GM21619 (cell line): Measurements from ENCODE around the gene AKAP8.
"Not testable (repeated sequence)": the region's sequence is repeated elsewhere in the genome, so short reads cannot be mapped to it uniquely, and the experiment has no call there.

Experiments used
- ATAC-seq: cut with Tn5 transposase; IDR thresholded peaks from one replicate; pipeline ENCODE4 v1.9.1; 2021; ENCODE audit not compliant: unreplicated experiment

Gene AKAP8

DNA sequence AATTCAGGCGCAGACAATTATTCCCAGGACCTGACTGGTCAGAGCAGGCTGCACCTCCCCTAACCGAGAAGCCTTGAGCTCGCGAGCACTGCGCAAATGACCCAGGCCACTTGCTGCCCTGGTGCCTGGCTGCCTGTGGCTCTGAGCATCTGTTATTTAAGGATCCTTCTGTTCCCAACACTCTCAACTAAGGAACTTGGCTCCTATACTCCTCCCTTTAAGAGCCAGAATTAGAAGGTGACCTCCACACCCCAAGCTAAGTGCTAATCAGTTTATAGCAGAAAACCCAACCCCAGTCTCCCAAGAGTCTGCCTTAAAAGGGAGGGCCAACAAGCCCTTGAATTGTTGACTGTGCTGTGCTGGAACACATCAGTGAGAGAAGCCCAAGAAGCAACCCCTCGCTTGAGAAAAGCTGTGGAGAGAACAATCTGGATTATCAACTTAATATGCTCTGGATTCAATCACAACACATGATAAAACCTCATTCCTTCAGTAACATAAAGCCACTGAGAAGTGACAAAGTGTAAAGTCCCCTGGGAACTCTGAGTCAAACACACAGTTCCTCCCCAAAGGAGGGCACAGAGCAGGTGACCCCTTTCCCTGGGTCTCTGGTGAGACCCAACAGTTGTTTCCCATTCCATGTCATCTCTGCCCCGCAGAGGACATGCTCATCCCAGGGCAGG, 24.7 kb upstream of the AKAP8 start:
- ATAC-seq: no peak

DNA sequence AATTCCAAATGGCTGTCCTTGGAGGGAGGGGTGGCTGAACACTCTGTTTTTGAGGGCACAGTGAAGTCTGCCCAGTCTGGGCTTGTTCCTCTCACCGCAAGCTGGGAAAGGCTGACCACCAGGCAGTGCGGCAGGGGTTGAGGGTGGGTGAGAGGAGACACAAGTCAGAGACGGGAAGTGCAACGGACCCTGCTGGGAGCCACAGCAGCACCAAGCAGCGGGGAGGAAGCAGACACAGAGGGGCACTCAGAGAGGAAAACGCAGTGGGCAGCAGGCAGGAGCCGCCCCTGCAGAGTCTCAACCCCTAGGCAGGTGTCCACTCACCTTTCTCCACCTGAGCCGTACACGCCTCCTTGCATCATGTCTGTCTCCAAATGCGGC, 23.6 kb upstream of the AKAP8 start:
- ATAC-seq: no peak

DNA sequence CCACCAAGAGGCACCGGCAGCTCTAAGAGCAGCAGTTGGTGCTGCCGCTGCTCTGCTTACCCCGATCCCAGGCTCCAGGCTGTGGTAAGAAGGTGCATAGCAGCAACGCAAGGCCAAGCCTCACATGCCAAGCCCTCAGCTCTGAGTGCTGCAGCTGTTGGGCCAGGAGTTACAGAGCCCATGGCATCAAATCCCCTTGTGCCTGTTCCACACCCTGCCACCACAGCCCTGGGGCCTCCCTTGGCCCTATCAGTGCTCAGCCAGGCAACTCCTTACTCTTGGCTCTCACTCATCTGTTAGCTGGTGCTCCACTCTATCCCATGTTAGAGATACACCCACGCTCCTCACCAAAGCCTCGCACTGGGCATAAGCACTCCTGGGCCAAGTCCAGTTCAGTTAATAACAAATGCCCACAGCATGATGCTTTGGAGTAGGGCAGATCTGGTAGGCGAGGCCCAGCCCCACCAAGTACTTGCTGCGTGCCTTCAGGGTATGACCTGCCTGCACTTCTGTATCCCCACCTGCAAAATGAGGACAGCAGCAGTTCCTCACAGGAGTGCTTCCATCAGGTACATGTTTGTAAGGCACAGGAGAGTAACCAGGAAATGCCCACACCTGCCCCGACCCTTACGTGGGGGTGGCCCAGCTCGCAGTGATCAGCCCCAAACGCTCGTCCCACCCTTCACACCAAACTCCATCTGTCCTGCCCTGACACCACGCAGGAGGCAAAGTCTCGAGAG, 23.0 kb upstream of the AKAP8 start:
- ATAC-seq: no peak

DNA sequence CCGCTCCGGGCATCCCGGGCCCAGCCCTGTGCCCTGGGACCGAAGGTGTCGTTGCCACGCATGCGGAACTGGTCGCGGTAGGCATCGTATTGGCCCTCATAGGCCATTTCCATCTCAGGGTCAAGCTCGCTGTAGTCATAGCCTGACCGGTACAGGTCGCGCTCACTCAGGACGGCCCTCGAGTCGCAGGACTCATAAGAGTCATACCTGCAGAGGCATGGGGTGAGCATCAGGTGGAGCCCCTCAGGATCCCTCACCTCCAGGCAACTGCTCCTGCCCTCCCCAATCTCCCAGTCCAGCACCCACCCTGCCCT, 21.8 kb upstream of the AKAP8 start:
- ATAC-seq: no peak

DNA sequence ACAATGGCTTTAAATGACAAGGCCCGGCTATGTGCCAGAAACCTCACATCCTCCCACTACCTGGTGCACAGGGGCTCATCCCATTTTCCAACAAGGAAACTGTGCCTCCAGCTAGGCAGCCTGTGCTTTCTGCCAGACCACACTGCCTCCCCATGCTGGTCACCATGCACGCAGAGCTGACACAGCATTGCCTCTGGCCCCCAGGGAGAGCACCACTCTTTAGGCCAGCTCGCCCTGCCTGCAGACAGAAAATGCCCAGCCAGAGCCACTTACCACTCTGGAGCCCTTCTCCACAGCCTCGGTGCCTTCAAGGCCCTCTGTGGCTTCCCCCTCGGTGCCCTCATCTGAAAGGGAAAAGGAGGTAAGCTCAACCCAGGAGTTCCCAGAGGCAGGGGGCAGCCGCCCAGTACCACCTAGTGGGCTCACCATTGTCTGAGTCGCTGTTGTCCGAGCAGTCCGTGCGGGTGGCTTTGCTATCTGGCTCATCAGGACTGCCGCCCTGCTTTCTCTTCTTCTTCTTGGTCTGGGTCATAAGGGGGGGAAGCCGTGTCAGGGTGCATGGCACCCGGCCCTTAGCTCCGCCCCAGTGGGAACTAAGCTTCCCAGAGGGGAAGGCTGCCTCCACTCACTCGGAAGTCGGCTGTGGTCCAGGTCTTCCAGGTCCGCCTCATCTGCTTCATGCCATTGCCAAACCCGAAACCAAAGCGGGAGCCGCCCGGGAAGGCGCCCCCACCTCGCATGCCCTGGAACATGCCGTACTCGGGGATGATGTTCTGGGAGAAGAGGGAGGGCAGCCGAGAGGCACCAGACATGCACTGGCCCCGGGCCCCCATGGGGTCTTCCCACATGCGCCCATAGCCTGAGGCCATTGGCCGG, 21.2 kb upstream of the AKAP8 start:
- ATAC-seq: no peak

DNA sequence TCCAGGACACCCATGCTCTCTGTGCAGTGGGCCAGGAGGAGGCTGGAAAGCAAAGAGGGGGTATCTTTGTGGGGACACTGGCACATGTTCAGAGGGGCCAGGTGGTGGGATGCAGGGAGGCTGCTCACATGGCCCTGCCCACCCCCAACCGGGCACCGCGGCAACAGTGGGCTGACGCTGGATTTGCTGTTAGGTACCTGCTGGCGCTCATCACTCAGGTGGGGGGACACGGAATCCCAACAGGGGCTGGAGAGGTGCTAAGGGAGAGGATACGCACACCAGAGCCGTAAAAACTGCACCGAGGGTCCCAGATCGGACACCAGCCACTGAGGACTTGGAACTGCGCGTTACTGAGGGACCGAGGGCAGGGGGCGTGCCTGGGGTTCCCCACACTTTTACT, 20.0 kb upstream of the AKAP8 start:
- no peak for ATAC-seq

DNA sequence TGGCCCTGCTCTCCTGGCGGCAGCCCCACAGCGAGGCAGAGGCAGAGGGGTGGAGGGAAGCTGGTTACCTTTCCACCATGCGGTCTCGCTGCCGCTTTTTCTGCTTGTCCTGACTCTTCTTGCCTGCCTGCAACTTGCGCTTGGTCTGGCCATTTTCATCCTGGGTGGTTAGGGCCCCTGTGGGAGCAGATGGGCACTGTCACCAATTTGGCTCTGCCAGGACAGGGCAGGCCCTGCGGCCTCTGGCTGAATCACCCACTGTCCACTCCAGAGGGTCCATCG, 19.6 kb upstream of the AKAP8 start:
- no peak for ATAC-seq

DNA sequence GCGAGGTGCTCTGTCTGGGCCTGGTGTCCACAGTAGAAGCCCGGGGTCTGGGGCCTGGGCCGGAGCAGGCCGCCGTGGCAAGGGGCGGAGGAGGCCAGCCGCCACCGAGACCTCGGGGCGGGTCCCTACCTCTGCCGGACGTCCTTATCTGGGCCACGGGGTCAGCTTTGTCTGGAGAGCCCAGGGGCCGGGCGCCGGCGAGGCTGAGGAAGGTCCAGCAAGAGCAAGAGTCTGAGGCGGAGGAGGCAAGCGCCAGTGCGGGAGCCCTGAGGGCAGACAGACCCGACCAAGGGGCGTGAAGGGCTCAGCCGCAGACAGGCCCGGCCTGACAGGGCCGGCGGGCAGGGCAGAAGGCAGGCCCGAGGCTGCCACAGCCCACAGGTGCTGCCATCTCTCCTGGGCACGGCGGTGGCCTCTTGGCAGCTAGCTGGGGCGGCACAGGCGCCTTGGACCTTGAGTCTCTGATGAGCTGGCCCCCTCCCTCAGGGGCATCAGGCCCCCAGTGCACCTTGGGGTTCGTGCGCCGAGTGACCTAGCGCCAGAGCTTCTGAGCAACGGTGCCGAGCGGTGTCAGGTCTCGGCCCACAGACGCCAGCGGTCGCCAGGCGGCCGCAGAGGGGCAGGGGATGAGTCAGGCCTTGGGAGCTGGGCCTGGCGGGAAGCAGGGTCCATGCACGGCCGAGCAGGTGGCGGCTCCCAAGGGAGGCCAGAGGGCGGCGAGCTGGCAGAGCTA, 19.1 kb upstream of the AKAP8 start:
- no peak for ATAC-seq

DNA sequence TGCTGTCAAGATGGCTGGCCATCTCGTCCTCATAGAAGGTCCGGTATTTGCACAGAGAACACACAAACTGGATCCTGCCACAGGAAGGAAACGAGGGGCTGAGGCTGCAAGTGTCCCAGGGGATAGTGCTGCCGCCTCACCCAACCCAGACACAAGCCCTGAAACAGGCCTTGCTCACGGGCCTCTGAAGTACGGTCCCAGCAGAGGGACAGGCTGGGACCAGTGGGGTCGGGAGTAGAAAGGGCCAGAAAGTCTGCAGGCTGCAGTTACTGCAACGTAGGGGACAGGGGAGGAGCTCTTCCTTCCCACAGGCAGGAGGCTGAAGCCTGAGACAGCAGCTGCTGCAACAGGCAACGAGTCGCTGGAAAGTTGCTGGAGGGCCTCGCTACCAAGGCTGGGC, 18.2 kb upstream of the AKAP8 start:
- no peak for ATAC-seq

DNA sequence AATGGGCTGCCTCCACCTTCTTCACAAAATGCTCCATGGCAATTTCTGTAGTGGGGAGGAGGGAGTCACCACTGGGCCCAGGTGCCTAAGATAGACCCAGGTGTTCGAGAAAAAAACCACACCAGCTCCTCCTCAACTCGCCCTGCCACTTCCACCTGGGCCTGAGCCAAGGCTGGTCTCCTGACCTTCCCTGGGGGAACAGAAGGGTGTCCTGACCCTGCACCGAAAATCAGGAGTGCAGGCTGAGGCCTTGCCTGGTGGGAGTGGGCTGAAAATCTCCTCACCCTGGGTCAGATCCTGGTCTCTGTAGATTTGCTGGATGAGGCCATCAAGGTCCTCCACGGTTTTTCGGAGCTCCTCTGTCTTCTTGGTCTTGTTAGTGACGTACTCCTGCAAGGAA, 17.6 kb upstream of the AKAP8 start:
- ATAC-seq: no peak

DNA sequence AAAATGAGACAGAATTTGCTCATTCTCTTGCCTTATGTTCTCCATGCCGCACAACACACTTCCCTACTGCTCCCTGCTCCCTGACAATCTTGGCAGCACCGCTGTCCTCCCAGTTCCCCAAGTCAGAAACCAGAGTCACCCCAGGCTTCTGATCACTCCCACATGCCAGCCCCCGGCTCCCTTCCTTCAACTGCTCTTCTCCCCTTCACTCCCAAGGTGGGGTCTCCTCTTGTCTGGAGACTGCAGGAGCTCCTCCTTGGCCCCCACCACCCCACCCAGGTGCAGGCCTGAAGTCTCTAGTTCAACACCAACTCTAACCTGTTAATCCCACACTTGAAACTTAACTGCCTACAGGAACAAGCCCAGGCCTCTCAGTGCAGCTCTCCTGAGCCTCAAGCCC, 16.8 kb upstream of the AKAP8 start:
- no peak for ATAC-seq

DNA sequence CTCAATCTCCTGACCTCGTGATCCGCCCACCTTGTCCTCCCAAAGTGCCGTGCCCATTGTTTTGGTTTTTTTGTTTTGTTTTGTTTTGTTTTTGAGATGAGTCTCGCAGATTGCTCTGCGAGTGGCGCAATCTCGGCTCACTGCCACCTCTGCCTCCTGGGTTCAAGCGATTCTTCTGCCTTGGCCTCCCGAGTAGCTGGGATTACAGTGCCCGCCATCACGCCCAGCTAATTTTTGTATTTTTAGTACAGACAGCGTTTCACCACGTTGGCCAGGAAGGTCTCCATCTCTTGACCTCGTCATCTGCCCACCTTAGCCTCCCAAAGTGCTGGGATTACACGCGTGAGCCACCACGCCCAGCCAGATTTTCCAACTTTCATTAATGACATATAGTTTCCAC, 15.7 kb upstream of the AKAP8 start:
- not testable (repeated sequence) for ATAC-seq

DNA sequence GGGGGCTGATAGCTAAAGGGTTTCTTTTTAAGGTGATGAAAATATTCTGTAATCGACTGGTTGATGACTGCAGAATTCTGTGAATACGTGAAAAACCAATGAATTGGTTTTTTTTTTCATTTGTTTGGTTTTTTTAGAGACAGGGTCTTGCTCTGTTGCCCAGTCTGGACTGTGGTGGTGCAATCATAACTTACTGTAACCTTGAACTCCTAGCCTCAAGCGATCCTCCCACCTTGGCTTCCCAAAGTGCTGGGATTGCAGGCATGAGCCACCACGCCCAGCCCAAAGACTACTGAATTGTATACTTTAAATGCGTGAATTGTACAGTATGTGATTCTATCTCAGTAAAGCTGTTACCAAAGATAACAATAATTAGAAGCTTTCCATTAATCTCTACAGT, 14.8 kb upstream of the AKAP8 start:
- ATAC-seq: no peak

DNA sequence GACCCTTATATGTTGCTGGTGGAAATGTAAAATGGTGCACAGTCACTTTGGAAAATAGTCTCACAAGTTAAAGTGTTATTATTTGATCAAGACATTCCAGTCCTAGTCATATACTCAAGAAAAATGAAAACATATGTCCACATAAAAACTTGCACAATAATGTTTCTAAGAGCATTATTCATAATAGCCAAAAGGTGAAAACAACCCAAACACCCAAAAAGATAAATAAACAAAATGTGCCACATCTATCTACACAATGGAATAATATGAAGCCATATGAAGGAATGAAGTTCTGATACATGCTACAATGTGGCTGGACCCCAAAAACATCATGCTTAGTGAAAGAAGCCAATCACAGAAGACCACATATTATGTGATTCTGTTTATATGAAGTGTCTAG, 14.4 kb upstream of the AKAP8 start:
- ATAC-seq: no peak

DNA sequence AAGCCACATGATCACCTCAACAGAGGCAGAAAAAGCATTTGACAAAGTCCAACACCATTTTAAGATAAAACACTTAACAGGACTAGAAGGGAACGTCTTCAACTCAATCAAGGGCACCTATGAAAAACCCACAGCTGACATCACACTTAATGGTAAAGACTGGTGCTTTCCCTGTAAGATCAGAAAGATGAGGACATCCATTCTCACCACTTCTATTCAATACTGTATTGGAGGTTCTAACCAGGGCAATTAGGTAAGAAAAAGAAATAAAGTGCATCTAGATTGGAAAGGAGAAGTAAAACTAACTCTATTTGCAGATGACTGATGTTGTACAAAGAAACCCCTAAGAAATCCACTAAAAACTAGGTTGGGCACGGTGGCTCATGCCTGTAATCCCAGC, 11.2 kb upstream of the AKAP8 start:
- ATAC-seq: no peak

DNA sequence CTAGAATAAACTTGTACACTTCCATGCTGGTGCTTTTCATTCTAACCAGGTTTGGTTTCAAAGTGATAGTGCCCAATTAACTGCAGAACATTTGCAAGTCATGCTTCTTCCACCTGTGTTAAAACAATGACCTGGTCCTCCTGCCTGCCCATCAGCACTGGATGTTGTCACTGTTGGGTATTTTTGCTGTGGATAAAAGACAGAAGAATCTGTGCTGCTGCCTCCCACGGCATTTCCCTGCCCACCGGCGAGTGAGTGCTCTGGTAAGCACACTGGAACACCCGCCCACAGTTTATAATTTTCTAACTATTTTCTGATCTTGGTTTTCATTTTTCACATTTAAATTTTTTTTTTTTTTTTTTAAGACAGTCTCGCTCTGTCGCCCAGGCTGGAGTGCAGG, 2.3 kb upstream of the AKAP8 start:
- no peak for ATAC-seq

DNA sequence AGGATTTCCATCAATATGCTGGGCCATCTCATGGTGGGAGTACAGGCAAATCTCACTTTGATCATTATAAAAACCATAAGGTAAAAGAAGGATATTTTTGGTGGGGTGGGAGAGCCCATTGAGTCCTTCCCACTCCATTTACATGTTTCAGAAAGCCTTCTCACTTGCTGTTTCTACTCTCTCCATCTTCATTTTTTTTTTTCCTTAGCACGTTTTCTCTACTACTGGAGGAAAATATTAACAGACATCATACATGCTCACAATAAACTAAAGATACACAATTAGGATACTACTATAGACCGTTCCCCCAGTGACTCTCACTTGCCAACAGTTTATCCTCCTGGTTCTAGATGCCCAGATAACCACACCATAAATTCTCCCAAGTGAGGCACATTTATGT, 1.8 kb upstream of the AKAP8 start:
- no peak for ATAC-seq

DNA sequence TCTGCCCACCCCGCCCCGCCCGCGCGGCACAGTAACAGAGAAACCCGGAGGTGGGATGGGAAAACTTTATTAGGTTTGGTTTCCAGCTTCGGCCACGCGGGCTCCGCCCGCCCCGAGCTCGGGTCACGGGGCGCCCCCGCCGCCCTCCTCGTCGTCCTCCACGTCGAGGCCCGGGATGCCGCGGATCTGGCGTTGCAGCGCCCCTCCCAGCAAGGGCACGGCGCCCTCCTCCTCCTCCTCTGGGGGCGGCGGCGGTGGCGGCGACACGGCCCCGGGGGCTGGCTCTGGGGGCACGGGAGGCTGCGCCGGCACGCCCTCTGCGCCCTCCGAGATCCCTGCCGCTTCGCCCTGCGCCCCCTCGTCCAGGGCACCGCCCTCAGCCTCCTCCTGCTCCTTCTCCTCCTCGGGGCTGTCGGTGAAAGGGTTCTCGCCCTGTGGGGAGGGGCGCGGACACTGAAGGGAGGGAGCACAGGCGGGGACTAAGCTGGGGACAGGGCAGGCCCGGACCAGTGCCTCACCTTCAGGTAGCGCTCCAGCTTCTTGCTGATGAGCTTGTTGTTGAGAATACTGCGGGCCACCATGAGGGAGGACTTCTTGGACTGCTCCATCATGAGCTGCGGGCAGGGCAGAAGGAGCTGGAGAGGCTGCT, 536 bp upstream of the AKAP8 start:
- peak; percentile 17 for ATAC-seq

DNA sequence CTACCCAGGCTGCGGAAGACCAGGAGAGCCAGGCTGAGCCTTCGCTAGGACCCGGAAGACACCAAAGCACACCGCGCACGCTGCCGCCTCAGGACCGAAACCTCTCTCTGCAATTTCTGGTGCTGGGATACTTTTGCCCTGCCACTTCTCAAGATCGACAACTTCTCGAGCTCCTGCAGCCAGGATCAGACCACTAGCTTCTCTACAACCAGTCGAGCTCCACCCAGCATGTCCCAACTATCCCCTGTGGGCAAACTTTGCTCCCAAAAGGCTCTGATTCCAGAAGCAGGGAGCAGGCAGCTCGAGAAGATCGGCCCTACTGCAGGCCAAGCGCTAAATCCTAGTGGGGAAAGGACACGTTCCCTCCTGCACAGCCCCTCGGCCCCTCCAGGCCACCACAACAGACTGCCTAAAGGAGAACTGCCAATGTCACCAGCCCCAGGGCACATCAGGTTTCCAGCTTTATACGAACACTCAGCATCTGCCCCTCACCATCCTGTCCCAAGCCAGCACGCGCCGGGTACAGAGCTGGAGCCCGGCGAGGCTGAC, 979 bp downstream of the AKAP8 start:
- ATAC-seq: no peak

DNA sequence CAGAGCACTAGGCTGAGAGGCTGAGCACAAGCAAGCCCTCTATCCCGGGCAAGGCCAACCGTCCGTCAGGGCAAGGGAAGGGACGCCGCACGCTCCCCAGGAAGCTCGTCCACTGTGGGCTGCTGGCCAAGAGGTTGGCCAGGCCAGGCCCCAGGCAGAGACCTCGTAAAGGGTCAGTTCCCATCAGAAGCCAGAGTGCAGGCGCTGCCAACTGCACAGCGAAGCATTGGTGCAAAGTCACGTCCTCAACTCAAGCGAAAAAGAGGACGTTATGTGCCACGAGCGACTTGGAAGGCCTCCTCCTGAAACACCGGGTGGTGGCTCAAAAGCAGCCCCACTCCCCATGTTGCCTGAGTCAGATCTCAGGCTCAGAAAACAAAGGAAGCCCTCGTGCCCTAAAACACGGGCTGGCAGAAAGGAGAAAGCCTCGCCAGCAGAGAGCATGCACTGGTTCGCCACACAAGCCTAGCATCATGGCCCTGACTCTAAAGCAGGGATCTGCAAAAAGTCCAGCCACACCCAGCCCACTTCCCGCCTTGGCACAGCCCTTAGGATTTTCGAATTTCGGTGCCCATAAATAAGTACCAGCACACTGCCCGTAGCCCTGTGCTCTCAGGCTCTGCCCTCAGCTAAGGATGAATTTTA, 4.7 kb downstream of the AKAP8 start:
- ATAC-seq: no peak
